Measurements from ENCODE around the gene RPS6KA2.
"Not testable (repeated sequence)": the region's sequence is repeated elsewhere in the genome, so short reads cannot be mapped to it uniquely, and the experiment has no call there.

Gene RPS6KA2

DNA sequence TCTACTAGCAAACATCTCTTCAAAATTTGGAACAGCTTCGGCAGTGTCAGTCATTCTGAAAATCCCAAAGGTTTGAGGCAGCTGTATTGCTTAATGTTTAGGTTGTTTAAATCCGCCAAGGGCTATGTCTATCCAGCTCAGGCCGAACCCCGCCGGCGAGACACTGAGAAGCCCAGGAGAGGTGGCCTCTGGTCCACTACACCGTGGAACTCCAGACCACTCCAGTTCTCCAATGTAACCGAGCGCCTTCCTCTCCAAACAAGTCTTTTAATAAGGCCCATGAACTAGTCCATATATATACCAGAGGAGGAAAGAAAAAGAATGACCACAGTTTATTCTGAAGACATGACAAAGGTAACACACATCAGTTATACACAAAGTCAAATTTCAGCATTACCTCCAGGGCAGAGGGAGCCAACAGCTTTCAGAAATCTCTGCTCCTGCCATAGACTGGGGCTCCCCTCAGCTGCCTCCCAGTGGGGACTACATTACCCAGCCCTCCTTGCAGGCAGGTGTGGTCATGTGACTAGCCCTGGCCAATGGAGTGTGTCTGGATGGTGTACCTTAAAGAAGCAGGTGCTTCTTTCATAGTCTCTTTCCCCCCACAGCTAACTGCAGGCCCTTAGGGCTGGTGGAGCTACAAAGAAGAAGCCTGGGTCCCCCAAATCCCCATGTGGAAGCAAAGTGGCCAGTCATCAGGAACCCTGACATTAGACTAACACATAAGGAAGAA lies 40.5 kb downstream of the RPS6KA2 start, which contains the start of gene RAMACL:
Gene RAMACL (minus strand): TSS at position 255 of the 733 bp plus-strand sequence. CDS start 201 bp downstream, at position 54.
- peak; percentile 82 for DNase-seq (ENCODE audit: extremely low spot score)
- TF ChIP-seq, protein P1, sequence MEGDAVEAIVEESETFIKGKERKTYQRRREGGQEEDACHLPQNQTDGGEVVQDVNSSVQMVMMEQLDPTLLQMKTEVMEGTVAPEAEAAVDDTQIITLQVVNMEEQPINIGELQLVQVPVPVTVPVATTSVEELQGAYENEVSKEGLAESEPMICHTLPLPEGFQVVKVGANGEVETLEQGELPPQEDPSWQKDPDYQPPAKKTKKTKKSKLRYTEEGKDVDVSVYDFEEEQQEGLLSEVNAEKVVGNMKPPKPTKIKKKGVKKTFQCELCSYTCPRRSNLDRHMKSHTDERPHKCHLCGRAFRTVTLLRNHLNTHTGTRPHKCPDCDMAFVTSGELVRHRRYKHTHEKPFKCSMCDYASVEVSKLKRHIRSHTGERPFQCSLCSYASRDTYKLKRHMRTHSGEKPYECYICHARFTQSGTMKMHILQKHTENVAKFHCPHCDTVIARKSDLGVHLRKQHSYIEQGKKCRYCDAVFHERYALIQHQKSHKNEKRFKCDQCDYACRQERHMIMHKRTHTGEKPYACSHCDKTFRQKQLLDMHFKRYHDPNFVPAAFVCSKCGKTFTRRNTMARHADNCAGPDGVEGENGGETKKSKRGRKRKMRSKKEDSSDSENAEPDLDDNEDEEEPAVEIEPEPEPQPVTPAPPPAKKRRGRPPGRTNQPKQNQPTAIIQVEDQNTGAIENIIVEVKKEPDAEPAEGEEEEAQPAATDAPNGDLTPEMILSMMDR (IDR thresholded peaks at IDR 0.05; ENCODE audit: control extremely low read depth, extremely low read depth, low read depth, missing control alignments) = no peak
- POLR2A ChIA-PET = no interaction called here
- CTCF ChIA-PET = interaction anchor here (1.0 to 1.3 kb wide), 2 partner anchors 9 to 186 kb away, joined by 3 read pairs; no protein-coding TSS in a partner anchor

DNA sequence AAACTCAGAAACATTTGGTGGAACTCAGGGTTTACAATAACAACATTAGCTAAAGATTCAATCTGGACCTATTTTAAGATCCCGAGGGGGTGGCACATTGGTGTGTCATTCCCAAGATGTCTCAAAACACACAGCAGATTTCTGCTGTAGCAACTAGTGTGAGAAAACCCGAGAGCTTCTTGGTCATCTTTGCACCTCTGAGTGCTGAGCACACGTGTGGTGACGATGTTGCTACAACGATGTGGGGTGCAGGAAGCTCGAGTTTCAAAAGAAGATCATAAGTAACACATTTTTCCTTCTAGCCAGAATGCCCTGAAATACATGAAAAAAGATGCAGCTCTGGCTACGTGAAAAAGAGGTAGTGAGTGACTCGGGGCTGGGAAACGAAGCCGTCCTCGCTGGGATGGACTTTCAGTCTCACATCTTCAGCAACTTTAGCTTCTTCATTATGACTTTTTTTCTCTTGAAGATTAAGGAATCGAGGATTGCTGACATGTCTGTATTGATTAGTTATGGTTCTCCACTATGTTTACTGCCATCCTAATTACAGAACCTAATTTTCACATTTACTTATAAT lies 42.1 kb downstream of the RPS6KA2 start:
- ChIA-PET CTCF (interaction anchor here (0.9 to 1.8 kb wide), 3 partner anchors 9 to 64 kb away, joined by 3 to 4 read pairs (median 4); no protein-coding TSS in a partner anchor), POLR2A (interaction anchor here (0.7 kb wide), 1 partner anchor 343 kb away, joined by 3 read pairs; no protein-coding TSS in a partner anchor)
- no peak for DNase-seq (ENCODE audit: extremely low spot score)
- TF ChIP-seq, protein P1 (IDR thresholded peaks at IDR 0.05; ENCODE audit: control extremely low read depth, extremely low read depth, low read depth, missing control alignments) = no peak

DNA sequence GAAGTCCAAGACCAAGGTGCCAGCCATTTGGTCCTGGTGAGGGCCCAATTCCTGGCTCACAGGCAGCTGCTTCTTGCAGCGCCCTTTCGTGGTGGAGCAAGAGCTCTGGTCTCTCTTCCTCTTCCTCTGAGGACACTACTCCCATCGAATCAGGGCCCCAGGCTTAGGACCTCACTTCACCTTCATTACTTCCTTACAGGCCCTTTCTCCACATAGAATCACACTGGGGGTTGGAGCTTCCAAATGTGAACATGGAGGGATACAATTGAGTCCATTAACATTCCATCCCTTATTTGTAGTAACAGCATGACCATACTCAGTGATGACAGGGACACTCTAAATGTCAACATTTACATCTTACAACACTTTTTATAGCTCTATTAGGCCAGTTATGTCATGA lies 42.9 kb downstream of the RPS6KA2 start:
- CTCF ChIA-PET = interaction anchor here (0.8 to 1.8 kb wide), 4 partner anchors 9 to 203 kb away, joined by 3 to 4 read pairs (median 4); no protein-coding TSS in a partner anchor
- TF ChIP-seq, protein P1 (IDR thresholded peaks at IDR 0.05; ENCODE audit: control extremely low read depth, extremely low read depth, low read depth, missing control alignments) = no peak
- POLR2A ChIA-PET = no interaction called here
- DNase-seq (ENCODE audit: extremely low spot score) = no peak

DNA sequence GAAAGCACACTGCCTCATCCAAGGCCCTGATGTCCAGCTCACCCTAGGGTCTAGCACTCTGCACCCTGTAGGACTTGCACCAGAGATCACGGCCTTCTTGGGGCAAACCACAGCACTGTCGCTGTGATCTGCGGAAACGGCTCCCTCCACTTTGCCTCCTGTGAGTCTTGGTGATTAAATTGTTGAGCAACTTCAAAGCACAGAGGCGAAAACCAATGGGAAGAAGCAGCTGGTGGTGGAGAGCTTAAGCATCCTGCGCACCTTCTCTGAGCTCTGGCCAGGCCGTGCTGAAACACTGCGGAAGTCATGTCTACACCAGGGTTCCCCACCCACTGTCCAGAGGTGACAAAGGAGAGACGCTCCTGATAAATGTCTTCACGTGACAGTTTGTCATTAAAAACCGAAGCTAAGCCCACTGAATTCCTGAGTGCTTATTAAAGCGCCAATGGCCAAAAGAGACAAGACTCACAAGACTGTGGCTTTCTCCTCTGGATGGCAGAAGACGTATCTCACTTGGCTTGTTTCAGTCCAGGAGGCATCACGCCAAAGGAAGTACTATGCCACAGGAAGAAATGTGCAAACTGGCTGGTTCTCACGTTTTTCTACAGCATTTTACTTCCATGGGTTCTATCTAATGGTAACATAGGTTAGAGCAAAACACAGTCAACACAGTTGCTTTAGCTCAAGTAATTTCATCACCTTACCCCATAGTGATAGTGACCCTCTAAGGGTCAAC lies 43.7 kb downstream of the RPS6KA2 start:
- ChIA-PET CTCF (interaction anchor here (0.8 to 1.8 kb wide), 4 partner anchors 16 to 202 kb away, joined by 3 to 4 read pairs (median 3); no protein-coding TSS in a partner anchor), POLR2A (no interaction called here)
- no peak for DNase-seq (ENCODE audit: extremely low spot score)
- TF ChIP-seq, protein P1 (IDR thresholded peaks at IDR 0.05; ENCODE audit: control extremely low read depth, extremely low read depth, low read depth, missing control alignments) = no peak

DNA sequence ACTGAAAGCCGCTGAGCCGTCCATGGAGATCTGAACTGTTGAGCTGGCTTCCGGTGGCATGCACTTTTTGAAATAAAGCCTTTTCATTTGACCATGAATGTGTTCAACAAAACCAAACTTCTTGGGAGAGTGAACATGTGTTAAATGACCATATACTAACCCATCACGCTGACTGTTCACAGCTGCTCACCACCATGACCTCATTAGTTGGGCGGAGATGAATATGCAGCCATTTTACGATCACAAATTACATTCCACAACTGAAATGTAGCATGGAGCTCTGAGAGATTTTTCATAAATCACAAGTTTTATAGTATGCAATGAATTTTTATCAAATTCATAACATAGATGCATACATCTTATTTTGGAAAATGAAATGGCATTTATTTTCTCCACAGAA lies 44.8 kb downstream of the RPS6KA2 start:
- ChIA-PET CTCF (no interaction called here), POLR2A (no interaction called here)
- TF ChIP-seq, protein P1 (IDR thresholded peaks at IDR 0.05; ENCODE audit: control extremely low read depth, extremely low read depth, low read depth, missing control alignments) = no peak
- DNase-seq (ENCODE audit: extremely low spot score) = no peak

DNA sequence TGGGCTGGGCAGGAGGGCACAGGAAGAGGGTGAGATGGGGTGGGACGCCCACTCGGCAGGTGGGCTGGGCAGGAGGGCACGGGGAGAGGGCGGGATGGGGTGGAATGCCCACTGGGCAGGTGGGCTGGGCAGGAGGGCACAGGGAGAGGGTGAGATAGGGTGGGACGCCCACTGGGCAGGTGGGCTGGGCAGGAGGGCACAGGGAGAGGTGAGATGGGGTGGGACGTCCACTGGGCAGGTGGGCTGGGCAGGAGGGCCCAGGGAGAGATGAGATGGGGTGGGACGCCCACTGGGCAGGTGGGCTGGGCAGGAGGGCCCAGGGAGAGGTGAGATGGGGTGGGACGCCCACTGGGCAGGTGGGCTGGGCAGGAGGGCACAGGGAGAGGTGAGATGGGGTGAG lies 45.2 kb downstream of the RPS6KA2 start:
- CTCF ChIA-PET; DNase-seq (ENCODE audit: extremely low spot score); POLR2A ChIA-PET: not testable (repeated sequence)

All from GM10248 (cell line).